GM21447 (cell line): ENCODE results near the gene PRKACB.

ENCODE experiments used
- ATAC-seq: cut with Tn5 transposase; IDR thresholded peaks from one replicate; pipeline ENCODE4 v1.9.1; 2021; ENCODE audit not compliant: unreplicated experiment

The PRKACB gene

GRCh38 chr1:84155517-84155916 is 11.4 kb downstream of the PRKACB start:
- ATAC-seq: peak; percentile 42

- ATAC-seq: no peak
Measured at GRCh38 chr1:84156210-84156621, 12.1 kb downstream of the PRKACB start.

GRCh38 chr1:84159533-84160240 is 15.6 kb downstream of the PRKACB start:
- no peak for ATAC-seq

- no peak for ATAC-seq
Measured at GRCh38 chr1:84162295-84162694, 18.2 kb downstream of the PRKACB start.

- no peak for ATAC-seq
Measured at GRCh38 chr1:84163123-84163931, 19.3 kb downstream of the PRKACB start.

GRCh38 chr1:84164161-84164560 is 20.1 kb downstream of the PRKACB start:
- ATAC-seq: no peak

GRCh38 chr1:84164567-84165021 is 20.5 kb downstream of the PRKACB start:
- ATAC-seq: no peak

GRCh38 chr1:84165601-84166000 is 21.5 kb downstream of the PRKACB start:
- no peak for ATAC-seq

- ATAC-seq: peak; percentile 97
Measured at GRCh38 chr1:84166797-84167196, 22.7 kb downstream of the PRKACB start.

- ATAC-seq: no peak
Measured at GRCh38 chr1:84168783-84169182, 24.7 kb downstream of the PRKACB start.

GRCh38 chr1:84170171-84170570 is 26.1 kb downstream of the PRKACB start:
- no peak for ATAC-seq

GRCh38 chr1:84171481-84171880 is 27.4 kb downstream of the PRKACB start:
- ATAC-seq: no peak

- ATAC-seq: no peak
Measured at GRCh38 chr1:84174051-84174556, 30.0 kb downstream of the PRKACB start.

- ATAC-seq: no peak
Measured at GRCh38 chr1:84181350-84182005, 37.4 kb downstream of the PRKACB start.

- ATAC-seq: no peak
Measured at GRCh38 chr1:84190455-84190854, 46.4 kb downstream of the PRKACB start.

- no peak for ATAC-seq
Measured at GRCh38 chr1:84192681-84193080, 48.6 kb downstream of the PRKACB start.

- ATAC-seq: no peak
Measured at GRCh38 chr1:84198832-84199231, 54.8 kb downstream of the PRKACB start.

GRCh38 chr1:84199257-84199656 is 55.2 kb downstream of the PRKACB start:
- no peak for ATAC-seq

GRCh38 chr1:84202126-84202525 is 58.1 kb downstream of the PRKACB start:
- no peak for ATAC-seq

- ATAC-seq: no peak
Measured at GRCh38 chr1:84206375-84206774, 62.3 kb downstream of the PRKACB start.

GRCh38 chr1:84208935-84209334 is 64.9 kb downstream of the PRKACB start:
- ATAC-seq: no peak
